HFF-Myc (cell line): Measurements from ENCODE around the gene OR4D2.
"Not testable (repeated sequence)": the region's sequence is repeated elsewhere in the genome, so short reads cannot be mapped to it uniquely, and the experiment has no call there.

Experiments
- DNase-seq: peaks from one replicate; pipeline ENCODE4 v3.0.0-alpha.2; 2011; ENCODE audit warnings: low read depth; ENCODE audit errors: extremely low read depth
- H3K4me3 ChIP-seq: replicated peaks from 2 replicates; pipeline ENCODE4 v1.5.1; 2011; ENCODE audit warnings: low read depth, mild to moderate bottlenecking, control low read depth, low read length
- CTCF ChIP-seq: IDR thresholded peaks from 2 replicates; pipeline ENCODE4 v1.5.1; 2012; ENCODE audit warnings: mild to moderate bottlenecking, low read depth, low read length, control low read depth; ENCODE audit errors: missing control alignments

The OR4D2 gene

GRCh38 chr17:58166682-58167081 is at the start of gene OR4D2:
Gene OR4D2 (plus strand): TSS chr17:58166982. CDS start chr17:58169656, 2,674 bp downstream.
- DNase-seq, result no peak
- H3K4me3 ChIP-seq, result no peak within 1 kb of the TSS
- no peak for TF ChIP-seq CTCF

- no peak for TF ChIP-seq CTCF
- H3K4me3 ChIP-seq, result no peak overlapping the region
- no peak for DNase-seq
Observed at GRCh38 chr17:58117382-58117781, 49.4 kb upstream of the OR4D2 start.

GRCh38 chr17:58119491-58119890 is 47.3 kb upstream of the OR4D2 start:
- no peak for DNase-seq
- no peak overlapping the region for H3K4me3 ChIP-seq
- TF ChIP-seq CTCF, result no peak

GRCh38 chr17:58120195-58120822 is 46.5 kb upstream of the OR4D2 start:
- no peak for TF ChIP-seq CTCF
- DNase-seq, result peak; percentile 32
- H3K4me3 ChIP-seq, result no peak overlapping the region

GRCh38 chr17:58121925-58122324 is 44.9 kb upstream of the OR4D2 start:
- DNase-seq, result peak; percentile 17
- peak; percentile 26 for TF ChIP-seq CTCF
- no peak overlapping the region for H3K4me3 ChIP-seq

GRCh38 chr17:58127846-58128245 is 38.9 kb upstream of the OR4D2 start:
- no peak for DNase-seq
- no peak overlapping the region for H3K4me3 ChIP-seq
- TF ChIP-seq CTCF, result no peak

- not testable (repeated sequence) for DNase-seq, H3K4me3 ChIP-seq
Observed at GRCh38 chr17:58132697-58133096, 34.1 kb upstream of the OR4D2 start.
